WERI-Rb-1 (cell line): ENCODE measurements around the gene CNNM3.
A peak's percentile ranks its signal among the peaks of the same experiment; 100 is the strongest.

ENCODE experiments used
- DNase-seq: peaks from one replicate; pipeline ENCODE4 v3.0.0-alpha.2; 2020
- H3K27ac ChIP-seq: fragments of 250-450 bp; sonication (Bioruptor Pico); 2 replicates; pipeline ENCODE4 v1.5.1; 2020; ENCODE audit warnings: mild to moderate bottlenecking, moderate library complexity
- H3K27me3 ChIP-seq: fragments of 250-450 bp; sonication (Bioruptor Pico); 2 replicates; pipeline ENCODE4 v1.5.1; 2021; ENCODE audit warnings: mild to moderate bottlenecking, low read depth, moderate library complexity; ENCODE audit not compliant: insufficient read depth, severe bottlenecking
- H3K36me3 ChIP-seq: fragments of 250-450 bp; sonication (Bioruptor Pico); 2 replicates; pipeline ENCODE4 v1.5.1; 2020; ENCODE audit warnings: mild to moderate bottlenecking, moderate library complexity
- H3K4me3 ChIP-seq: 2 replicates; pipeline ENCODE4 v1.5.1; 2011; ENCODE audit warnings: low read depth, mild to moderate bottlenecking, control low read depth, low read length
- H3K9me3 ChIP-seq: fragments of 250-450 bp; sonication (Bioruptor Pico); 2 replicates; pipeline ENCODE4 v1.5.1; 2021; ENCODE audit warnings: mild to moderate bottlenecking, moderate library complexity; ENCODE audit not compliant: severe bottlenecking
- TF ChIP-seq, protein P1 (sequence below): IDR thresholded peaks from 2 replicates; pipeline ENCODE4 v1.5.1; 2011; ENCODE audit warnings: low read depth, mild to moderate bottlenecking, control low read depth, inconsistent platforms, low read length

The CNNM3 gene

DNA sequence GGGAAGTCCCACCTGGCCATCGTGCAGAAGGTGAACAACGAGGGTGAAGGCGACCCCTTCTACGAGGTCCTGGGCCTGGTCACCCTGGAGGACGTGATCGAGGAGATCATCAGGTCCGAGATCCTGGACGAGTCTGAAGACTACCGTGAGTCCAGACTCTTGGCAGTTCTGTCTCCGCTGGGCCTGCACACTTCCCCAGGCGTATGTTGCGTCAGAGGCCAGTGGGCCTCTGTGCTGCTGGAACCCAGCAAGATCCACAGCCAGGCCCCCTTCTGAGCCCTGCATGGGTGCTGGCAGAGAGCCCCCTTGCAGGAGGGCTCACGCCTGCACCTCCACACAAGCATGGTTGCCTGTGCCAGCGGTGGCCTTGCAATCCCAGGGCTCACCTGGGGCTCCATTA lies 9.0 kb downstream of the CNNM3 start:
- peaks cover 78% of the 10 kb centered on the region for H3K36me3 ChIP-seq
- H3K27me3 ChIP-seq, result no peaks in the 10 kb centered on the region
- TF ChIP-seq, protein P1, sequence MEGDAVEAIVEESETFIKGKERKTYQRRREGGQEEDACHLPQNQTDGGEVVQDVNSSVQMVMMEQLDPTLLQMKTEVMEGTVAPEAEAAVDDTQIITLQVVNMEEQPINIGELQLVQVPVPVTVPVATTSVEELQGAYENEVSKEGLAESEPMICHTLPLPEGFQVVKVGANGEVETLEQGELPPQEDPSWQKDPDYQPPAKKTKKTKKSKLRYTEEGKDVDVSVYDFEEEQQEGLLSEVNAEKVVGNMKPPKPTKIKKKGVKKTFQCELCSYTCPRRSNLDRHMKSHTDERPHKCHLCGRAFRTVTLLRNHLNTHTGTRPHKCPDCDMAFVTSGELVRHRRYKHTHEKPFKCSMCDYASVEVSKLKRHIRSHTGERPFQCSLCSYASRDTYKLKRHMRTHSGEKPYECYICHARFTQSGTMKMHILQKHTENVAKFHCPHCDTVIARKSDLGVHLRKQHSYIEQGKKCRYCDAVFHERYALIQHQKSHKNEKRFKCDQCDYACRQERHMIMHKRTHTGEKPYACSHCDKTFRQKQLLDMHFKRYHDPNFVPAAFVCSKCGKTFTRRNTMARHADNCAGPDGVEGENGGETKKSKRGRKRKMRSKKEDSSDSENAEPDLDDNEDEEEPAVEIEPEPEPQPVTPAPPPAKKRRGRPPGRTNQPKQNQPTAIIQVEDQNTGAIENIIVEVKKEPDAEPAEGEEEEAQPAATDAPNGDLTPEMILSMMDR, result no peak
- DNase-seq, result no peak
- no peaks in the 10 kb centered on the region for H3K9me3 ChIP-seq
- H3K27ac ChIP-seq, result no peak overlapping the region
- H3K4me3 ChIP-seq, result no peak overlapping the region

DNA sequence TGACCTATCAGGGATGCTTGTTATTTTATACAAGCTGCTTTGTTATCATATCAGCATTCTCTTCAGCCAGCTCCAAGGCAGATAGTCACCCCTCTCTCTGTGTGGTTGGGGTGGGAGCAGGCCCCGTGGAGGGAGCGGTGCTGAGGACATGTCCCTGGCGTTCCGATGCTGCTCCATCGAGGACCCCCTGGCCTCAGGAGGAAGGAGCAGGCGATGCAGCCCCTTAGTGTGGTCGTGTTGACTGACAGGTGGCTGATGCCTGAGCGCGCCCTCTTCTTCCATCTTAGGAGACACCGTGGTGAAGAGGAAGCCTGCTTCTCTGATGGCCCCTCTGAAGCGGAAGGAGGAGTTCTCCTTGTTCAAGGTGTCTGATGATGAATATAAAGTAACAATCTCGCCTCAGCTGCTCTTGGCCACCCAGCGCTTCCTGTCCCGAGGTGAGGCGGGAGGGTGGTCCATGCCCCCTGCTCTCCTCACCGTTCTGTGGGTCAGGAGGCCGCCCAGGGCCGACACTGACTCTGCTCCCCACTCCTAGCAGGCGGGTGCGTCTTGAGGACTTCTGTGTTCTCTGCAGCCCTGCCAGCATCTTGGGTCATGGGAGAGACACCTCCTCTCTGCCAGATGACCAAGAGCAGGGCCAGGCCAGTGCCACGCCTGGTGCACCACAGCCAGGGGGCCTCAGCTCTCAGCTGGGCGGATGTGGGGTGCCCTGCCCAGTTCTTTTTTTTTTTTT lies 10.6 kb downstream of the CNNM3 start:
- TF ChIP-seq, protein P1, result no peak
- Histone ChIP-seq H3K27me3 (no peaks in the 10 kb centered on the region), H3K4me3 (no peak overlapping the region), H3K9me3 (no peaks in the 10 kb centered on the region), H3K36me3 (peaks cover 83% of the 10 kb centered on the region), H3K27ac (no peak overlapping the region)
- DNase-seq, result no peak

DNA sequence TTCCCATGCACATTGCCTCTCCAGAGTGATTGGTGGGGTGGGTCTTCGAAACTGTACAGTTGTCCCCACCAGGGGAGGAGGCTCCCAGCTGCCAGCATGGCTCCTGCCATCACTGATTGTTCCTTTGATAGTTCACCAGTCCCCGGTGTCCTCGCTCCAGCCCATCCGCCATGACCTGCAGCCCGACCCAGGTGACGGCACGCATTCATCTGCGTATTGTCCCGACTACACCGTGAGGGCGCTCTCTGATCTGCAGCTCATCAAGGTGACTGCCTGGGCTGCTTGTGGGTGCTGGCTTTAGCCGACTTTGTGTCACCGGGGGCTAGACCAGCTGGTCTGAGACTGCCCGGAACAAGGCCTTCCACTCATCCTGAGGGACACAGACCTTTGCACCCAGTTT lies 12.4 kb downstream of the CNNM3 start:
- Histone ChIP-seq H3K4me3 (no peak overlapping the region), H3K27ac (no peak overlapping the region), H3K27me3 (no peaks in the 10 kb centered on the region), H3K36me3 (peaks cover 84% of the 10 kb centered on the region), H3K9me3 (no peaks in the 10 kb centered on the region)
- TF ChIP-seq, protein P1, result no peak
- no peak for DNase-seq

DNA sequence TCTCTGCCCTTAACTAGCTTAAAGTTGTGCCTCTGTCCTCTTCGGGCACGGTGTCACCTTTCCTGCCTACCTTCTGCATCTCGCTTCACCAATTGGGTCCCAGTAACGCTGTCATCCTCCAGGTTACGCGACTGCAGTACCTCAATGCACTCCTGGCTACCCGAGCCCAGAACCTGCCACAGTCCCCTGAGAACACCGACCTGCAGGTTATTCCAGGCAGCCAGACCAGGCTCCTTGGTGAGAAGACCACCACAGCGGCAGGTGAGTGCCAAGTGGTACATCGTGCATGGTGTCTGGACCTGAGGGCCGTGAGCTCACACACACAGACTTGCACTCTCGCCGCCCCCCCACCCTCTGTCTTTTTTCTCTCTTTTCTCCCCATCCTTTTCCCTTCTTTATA lies 12.8 kb downstream of the CNNM3 start:
- H3K9me3 ChIP-seq, result no peaks in the 10 kb centered on the region
- no peak overlapping the region for H3K4me3 ChIP-seq
- no peak overlapping the region for H3K27ac ChIP-seq
- H3K36me3 ChIP-seq, result peaks cover 89% of the 10 kb centered on the region
- TF ChIP-seq, protein P1, result no peak
- no peaks in the 10 kb centered on the region for H3K27me3 ChIP-seq
- DNase-seq, result no peak

DNA sequence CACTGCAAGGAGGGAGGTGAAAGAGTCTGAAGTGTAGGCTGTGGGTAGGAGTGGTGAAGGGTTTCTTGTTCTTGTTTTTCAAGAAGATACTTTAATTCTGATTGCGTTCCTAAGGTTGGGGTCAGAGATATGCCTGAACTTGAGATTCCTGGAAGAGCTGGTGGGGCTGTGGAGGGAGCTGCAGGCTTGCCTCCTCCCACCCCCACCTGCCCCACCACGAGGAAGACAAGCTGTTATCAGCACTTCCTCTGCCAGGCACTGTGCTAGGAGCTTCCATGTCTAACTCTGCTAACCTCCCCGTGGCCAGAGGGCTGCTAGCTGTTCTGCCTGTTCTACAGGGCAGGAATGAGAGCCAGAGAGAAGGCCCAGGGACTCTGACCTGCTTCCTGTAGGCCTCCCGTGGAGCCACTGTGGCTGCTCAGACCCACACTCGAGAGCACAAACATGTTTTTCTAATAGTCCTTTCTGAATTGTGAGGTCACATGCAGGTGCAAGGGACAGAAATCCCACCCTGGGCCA lies 14.0 kb downstream of the CNNM3 start:
- H3K9me3 ChIP-seq, result no peaks in the 10 kb centered on the region
- no peaks in the 10 kb centered on the region for H3K27me3 ChIP-seq
- TF ChIP-seq, protein P1, result no peak
- DNase-seq, result no peak
- H3K36me3 ChIP-seq, result peaks cover 89% of the 10 kb centered on the region
- no peak overlapping the region for H3K4me3 ChIP-seq
- H3K27ac ChIP-seq, result no peak overlapping the region

DNA sequence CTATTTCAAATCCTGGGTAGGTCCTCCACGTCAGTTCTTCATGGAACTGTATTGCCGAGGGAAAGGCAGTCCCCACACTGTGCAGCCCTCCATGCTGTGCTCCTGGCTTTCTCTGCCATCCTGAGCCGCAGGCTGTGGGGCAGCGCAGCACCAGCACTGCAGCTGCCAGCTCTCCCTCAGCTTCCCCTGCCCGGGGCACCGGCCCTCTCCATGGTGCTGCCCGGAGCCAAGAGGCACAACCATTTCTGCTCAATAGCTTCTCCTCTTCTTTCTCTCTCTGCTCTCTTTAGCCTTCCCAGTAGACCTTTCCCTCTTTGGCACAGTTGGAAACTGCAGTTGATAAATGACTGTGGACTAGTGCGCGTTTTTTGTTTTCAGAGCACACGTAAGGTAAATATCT lies 15.6 kb downstream of the CNNM3 start:
- Histone ChIP-seq H3K9me3 (no peaks in the 10 kb centered on the region), H3K27me3 (no peaks in the 10 kb centered on the region), H3K4me3 (no peak overlapping the region), H3K27ac (peak overlapping the region; percentile 12; the same call in 1 of the 2 replicates), H3K36me3 (peaks cover 76% of the 10 kb centered on the region)
- no peak for DNase-seq
- TF ChIP-seq, protein P1, result no peak
